Prostate gland (tissue), 2 donors: ENCODE results near the gene SLC7A10.

Source experiments
- POLR2A ChIP-seq: fragments of 450-650 bp; IDR thresholded peaks from one replicate; pipeline ENCODE4 v1.6.1; 2016; ENCODE audit warnings: antibody characterized with exemption, mild to moderate bottlenecking
- POLR2AphosphoS5 ChIP-seq: sonication (generic); formaldehyde crosslinking; IDR thresholded peaks from one replicate; pipeline ENCODE4 v1.6.1; 2017; ENCODE audit warnings: antibody characterized with exemption
- TF ChIP-seq, protein P1 (sequence below), 4 experiments: fragments of 200-600 bp in 2 of 4; fragments of 450-650 bp in 2 of 4; sonication (generic) in 2 of 4; IDR thresholded peaks; 1 replicate in 3 of 4; 2 replicates in 1 of 4; pipeline ENCODE4 v1.5.1; 2016 to 2019; ENCODE audit warnings: antibody characterized with exemption in 4 of 4, mild to moderate bottlenecking in 2 of 4, moderate library complexity in 2 of 4

DNA sequence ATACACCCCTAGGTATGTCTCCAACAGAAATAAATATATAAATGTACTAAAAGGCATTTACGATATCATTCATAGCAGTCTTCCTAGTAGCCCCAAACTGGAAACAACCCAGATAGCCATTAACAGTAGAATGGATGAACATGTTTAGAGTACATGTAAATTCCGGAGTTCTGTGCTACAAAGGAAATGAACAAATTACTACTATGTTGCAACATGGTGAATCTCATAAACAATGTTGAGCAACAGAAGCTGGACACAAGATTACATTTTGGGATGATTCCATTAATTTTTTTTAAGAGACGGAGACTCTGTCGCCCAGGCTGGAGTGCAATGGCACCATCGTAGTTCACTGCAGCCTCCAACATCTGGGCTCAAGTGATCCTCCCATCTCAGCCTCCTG, 5.9 kb upstream of the SLC7A10 start:
- TF ChIP-seq, protein P1, sequence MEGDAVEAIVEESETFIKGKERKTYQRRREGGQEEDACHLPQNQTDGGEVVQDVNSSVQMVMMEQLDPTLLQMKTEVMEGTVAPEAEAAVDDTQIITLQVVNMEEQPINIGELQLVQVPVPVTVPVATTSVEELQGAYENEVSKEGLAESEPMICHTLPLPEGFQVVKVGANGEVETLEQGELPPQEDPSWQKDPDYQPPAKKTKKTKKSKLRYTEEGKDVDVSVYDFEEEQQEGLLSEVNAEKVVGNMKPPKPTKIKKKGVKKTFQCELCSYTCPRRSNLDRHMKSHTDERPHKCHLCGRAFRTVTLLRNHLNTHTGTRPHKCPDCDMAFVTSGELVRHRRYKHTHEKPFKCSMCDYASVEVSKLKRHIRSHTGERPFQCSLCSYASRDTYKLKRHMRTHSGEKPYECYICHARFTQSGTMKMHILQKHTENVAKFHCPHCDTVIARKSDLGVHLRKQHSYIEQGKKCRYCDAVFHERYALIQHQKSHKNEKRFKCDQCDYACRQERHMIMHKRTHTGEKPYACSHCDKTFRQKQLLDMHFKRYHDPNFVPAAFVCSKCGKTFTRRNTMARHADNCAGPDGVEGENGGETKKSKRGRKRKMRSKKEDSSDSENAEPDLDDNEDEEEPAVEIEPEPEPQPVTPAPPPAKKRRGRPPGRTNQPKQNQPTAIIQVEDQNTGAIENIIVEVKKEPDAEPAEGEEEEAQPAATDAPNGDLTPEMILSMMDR (IDR thresholded peaks at IDR 0.05), result no peak
- TF ChIP-seq POLR2A (no peak), POLR2AphosphoS5 (no peak)
